22Rv1 (cell line): Measurements from ENCODE around the gene TPM3.

Experiments used
- CTCF ChIP-seq: fragments of 450-650 bp; IDR thresholded peaks from 2 replicates; pipeline ENCODE4 v1.5.1; 2017; ENCODE audit warnings: mild to moderate bottlenecking
- ZFX ChIP-seq: fragments of 450-650 bp; IDR thresholded peaks from 2 replicates; pipeline ENCODE4 v1.6.1; 2017; ENCODE audit warnings: antibody characterized with exemption, borderline replicate concordance

DNA sequence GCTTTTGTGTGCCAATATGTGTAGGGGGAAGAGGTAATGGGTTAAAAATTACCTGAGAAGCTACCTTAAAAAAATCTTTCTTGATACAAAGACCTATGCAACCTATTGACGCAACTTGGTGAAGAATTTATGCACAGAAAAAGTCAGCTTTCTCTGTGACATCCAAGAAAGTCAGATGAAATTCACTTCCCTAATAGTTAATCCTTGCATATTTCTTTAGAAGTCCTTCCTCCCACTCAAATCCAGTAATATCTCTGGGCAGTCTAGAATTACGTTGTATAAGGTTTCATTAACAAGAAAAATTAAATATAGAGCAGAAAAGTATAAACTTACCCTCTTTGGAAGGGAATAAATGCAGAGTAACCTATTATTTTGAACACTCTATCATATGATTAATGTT is 31.7 kb upstream of the TPM3 start:
- no peak for TF ChIP-seq CTCF
- no peak for TF ChIP-seq ZFX
